ENCODE results near the gene PAX5.

Gene PAX5

DNA sequence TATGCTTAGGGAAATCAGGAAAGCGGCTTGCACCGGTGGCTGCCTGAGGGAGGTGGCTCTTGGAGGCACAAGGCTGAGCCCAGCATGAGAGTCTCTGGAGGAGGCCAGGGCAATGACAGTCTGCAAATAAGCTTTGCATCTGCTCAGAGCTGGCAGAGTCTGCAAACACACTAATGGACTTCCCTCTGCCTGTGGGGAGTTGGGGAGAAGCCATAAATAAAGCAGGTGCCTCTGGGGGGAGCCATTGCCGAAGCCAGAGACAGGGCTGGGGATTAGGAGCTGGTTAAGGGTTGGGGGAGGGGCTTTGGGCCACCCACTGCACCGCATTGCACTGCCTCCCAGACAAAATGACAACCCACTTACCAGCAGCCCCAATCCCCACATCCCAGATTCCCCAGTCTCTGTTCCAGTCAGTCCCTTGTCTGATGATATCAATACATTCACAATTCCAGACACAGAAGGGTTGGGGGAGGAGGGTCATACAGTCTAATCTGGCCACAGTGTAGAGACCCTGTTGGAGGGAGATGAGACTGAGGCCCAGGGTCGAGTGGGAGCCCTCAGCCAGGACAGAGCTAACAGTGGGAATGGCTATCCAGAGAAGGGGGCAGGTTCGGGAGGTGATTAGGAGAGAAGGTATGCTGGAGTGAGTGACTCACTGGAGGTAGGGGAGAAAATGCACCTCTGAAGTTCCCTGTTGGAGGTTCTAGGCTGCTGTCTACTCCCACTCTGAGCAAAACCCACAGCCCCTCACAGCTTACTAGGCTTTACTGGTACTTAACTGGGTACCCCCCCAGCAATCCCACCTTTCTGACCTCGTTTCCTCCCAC lies 53.7 kb downstream of the PAX5 start (continued):
- TF ChIP-seq ZBTB10 (tag by site-specific recombination; IDR thresholded peaks at IDR 0.05), result no peak
- TF ChIP-seq, protein P1, sequence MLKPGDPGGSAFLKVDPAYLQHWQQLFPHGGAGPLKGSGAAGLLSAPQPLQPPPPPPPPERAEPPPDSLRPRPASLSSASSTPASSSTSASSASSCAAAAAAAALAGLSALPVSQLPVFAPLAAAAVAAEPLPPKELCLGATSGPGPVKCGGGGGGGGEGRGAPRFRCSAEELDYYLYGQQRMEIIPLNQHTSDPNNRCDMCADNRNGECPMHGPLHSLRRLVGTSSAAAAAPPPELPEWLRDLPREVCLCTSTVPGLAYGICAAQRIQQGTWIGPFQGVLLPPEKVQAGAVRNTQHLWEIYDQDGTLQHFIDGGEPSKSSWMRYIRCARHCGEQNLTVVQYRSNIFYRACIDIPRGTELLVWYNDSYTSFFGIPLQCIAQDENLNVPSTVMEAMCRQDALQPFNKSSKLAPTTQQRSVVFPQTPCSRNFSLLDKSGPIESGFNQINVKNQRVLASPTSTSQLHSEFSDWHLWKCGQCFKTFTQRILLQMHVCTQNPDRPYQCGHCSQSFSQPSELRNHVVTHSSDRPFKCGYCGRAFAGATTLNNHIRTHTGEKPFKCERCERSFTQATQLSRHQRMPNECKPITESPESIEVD (tag by site-specific recombination; IDR thresholded peaks at IDR 0.05), result no peak
- TF ChIP-seq ZNF639 (tag by site-specific recombination; IDR thresholded peaks at IDR 0.05), result no peak
- no peak for TF ChIP-seq PRDM10 (tag by site-specific recombination; IDR thresholded peaks at IDR 0.05)
- no peak for TF ChIP-seq ZBTB21 (tag by site-specific recombination; IDR thresholded peaks at IDR 0.05)
- no peak for TF ChIP-seq ZNF138 (tag by site-specific recombination; IDR thresholded peaks at IDR 0.05; ENCODE audit: borderline replicate concordance)
- TF ChIP-seq, protein P2, sequence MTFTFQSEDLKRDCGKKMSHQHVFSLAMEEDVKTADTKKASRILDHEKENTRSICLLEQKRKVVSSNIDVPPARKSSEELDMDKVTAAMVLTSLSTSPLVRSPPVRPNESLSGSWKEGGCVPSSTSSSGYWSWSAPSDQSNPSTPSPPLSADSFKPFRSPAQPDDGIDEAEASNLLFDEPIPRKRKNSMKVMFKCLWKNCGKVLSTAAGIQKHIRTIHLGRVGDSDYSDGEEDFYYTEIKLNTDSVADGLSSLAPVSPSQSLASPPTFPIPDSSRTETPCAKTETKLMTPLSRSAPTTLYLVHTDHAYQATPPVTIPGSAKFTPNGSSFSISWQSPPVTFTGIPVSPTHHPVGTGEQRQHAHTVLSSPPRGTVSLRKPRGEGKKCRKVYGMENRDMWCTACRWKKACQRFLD (tag by site-specific recombination; IDR thresholded peaks at IDR 0.05), result no peak
- no peak for TF ChIP-seq ZNF677 (tag by site-specific recombination; IDR thresholded peaks at IDR 0.05)
- peak; percentile 25; the same call in 1 of the 2 replicates for TF ChIP-seq ZNF423 (tag by site-specific recombination; IDR thresholded peaks at IDR 0.05)
- TF ChIP-seq, protein P3, sequence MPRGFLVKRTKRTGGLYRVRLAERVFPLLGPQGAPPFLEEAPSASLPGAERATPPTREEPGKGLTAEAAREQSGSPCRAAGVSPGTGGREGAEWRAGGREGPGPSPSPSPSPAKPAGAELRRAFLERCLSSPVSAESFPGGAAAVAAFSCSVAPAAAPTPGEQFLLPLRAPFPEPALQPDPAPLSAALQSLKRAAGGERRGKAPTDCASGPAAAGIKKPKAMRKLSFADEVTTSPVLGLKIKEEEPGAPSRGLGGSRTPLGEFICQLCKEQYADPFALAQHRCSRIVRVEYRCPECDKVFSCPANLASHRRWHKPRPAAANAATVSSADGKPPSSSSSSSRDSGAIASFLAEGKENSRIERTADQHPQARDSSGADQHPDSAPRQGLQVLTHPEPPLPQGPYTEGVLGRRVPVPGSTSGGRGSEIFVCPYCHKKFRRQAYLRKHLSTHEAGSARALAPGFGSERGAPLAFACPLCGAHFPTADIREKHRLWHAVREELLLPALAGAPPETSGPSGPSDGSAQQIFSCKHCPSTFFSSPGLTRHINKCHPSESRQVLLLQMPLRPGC (tag by site-specific recombination; IDR thresholded peaks at IDR 0.05), result no peak
- TF ChIP-seq ZNF239 (tag by site-specific recombination; IDR thresholded peaks at IDR 0.05), result no peak
- no peak for TF ChIP-seq ZNF76 (tag by site-specific recombination; IDR thresholded peaks at IDR 0.05; ENCODE audit: borderline replicate concordance, low read depth)
- TF ChIP-seq ZSCAN16 (tag by site-specific recombination; IDR thresholded peaks at IDR 0.05), result no peak
- no peak for TF ChIP-seq ZNF114 (tag by site-specific recombination; IDR thresholded peaks at IDR 0.05)
- TF ChIP-seq ZNF398 (tag by site-specific recombination; IDR thresholded peaks at IDR 0.05), result peak; percentile 31; the same call in 1 of the 2 replicates
- peak; percentile 64 for TF ChIP-seq ZNF121 (tag by site-specific recombination; IDR thresholded peaks at IDR 0.05)
- no peak for TF ChIP-seq ZNF184 (tag by site-specific recombination; IDR thresholded peaks at IDR 0.05)
- TF ChIP-seq, protein P4, sequence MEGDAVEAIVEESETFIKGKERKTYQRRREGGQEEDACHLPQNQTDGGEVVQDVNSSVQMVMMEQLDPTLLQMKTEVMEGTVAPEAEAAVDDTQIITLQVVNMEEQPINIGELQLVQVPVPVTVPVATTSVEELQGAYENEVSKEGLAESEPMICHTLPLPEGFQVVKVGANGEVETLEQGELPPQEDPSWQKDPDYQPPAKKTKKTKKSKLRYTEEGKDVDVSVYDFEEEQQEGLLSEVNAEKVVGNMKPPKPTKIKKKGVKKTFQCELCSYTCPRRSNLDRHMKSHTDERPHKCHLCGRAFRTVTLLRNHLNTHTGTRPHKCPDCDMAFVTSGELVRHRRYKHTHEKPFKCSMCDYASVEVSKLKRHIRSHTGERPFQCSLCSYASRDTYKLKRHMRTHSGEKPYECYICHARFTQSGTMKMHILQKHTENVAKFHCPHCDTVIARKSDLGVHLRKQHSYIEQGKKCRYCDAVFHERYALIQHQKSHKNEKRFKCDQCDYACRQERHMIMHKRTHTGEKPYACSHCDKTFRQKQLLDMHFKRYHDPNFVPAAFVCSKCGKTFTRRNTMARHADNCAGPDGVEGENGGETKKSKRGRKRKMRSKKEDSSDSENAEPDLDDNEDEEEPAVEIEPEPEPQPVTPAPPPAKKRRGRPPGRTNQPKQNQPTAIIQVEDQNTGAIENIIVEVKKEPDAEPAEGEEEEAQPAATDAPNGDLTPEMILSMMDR (tag by site-specific recombination; IDR thresholded peaks at IDR 0.05), result peak; percentile 44; the same call in 1 of the 2 replicates
- no peak for TF ChIP-seq ZNF843 (tag by site-specific recombination; IDR thresholded peaks at IDR 0.05)
- no peak for TF ChIP-seq SP3 (tag by site-specific recombination; IDR thresholded peaks at IDR 0.05)

All from HEK293 (cell line).